HCT116 (cell line): ENCODE data around the gene PRKAG2. TPM values are rescaled to one million over a fixed set of nuclear protein-coding genes. Genes with fewer than 3 reads are reported as not detected.

Source experiments
- ATAC-seq: fragments of 200-7000 bp; cut with Tn5 transposase; 2 replicates; pipeline ENCODE4 v1.9.1; 2020; ENCODE audit warnings: mild to moderate bottlenecking, moderate library complexity
- BruUV-seq: library from RNA; stranded (reverse); fragments of 400-500 nt; replicated peaks from 2 replicates; lab custom pipeline; 2021; lab: Mats Ljungman, UMichigan
- CTCF ChIA-PET: fragments of 300-600 bp; sonication (Branson Sonifier 250); formaldehyde crosslinking; loops from one replicate; lab custom pipeline; 2021; ENCODE audit warnings: antibody characterized with exemption; lab: Charles Lee
- POLR2A ChIA-PET: fragments of 300-600, 350-600 bp; sonication (Branson Sonifier 250); formaldehyde crosslinking; loops from one replicate; lab custom pipeline; 2021; ENCODE audit warnings: antibody characterized with exemption; lab: Charles Lee
- RAD21 ChIA-PET, 2 experiments: fragments of 300-600 bp; sonication (Branson Sonifier 250); formaldehyde crosslinking; loops; one replicate each; lab custom pipeline; 2023; ENCODE audit warnings: low total read pairs in 2 of 2; ENCODE audit not compliant: uncharacterized antibody in 2 of 2, unreplicated experiment in 2 of 2, low non-redundant PET in 1 of 2; lab: Charles Lee
- DNase-seq: peaks from one replicate; pipeline ENCODE4 v3.0.0-alpha.2; 2010; ENCODE audit warnings: low read depth, low spot score
- H2AFZ ChIP-seq: fragments of 200-600 bp; shearing (Covaris generic), sonication (generic); 2 replicates; pipeline ENCODE4 v1.6.1; 2017; ENCODE audit warnings: low read depth, mixed run types, mixed read lengths, antibody characterized with exemption, low read length; ENCODE audit not compliant: poor library complexity, severe bottlenecking
- H3K27ac ChIP-seq: 2 replicates; pipeline ENCODE4 v1.5.1; 2012; ENCODE audit warnings: low read depth, low read length
- H3K27me3 ChIP-seq: fragments of 200-600 bp; sonication (generic); 2 replicates; pipeline ENCODE4 v1.6.1; 2016; ENCODE audit warnings: mixed run types, low read length, mixed read lengths; ENCODE audit not compliant: insufficient read depth
- H3K36me3 ChIP-seq, 2 experiments: fragments of 200-500 bp in 1 of 2; fragments of 200-600 bp in 1 of 2; sonication (Bioruptor generic) in 1 of 2; sonication (generic) in 1 of 2; 2 replicates each; pipeline versions ENCODE4 v1.5.1 to v1.6.1; 2014 to 2016; ENCODE audit warnings: low read length in 2 of 2, inconsistent platforms in 1 of 2, mixed read lengths in 1 of 2, mixed run types in 1 of 2; ENCODE audit not compliant: insufficient read depth in 2 of 2, control insufficient read depth in 1 of 2
- H3K4me1 ChIP-seq, 2 experiments: fragments of 200-600 bp in 1 of 2; sonication (generic) in 1 of 2; 2 replicates each; pipeline versions ENCODE4 v1.5.1 to v1.6.1; 2012 to 2017; ENCODE audit warnings: low read length in 2 of 2, inconsistent platforms in 1 of 2, mild to moderate bottlenecking in 1 of 2, mixed read lengths in 1 of 2, mixed run types in 1 of 2, moderate library complexity in 1 of 2; ENCODE audit not compliant: insufficient read depth in 2 of 2, control insufficient read depth in 1 of 2
- H3K4me2 ChIP-seq: fragments of 200-600 bp; sonication (generic); 2 replicates; pipeline ENCODE4 v1.6.1; 2017; ENCODE audit warnings: mixed run types, low read length, mixed read lengths
- H3K4me3 ChIP-seq, 2 experiments: fragments of 200-600 bp in 1 of 2; sonication (generic) in 1 of 2; replicated peaks in 1 of 2; 2 replicates each; pipeline ENCODE4 v1.5.1; 2011 to 2016; ENCODE audit warnings: low read length in 2 of 2, control low read depth in 1 of 2, low read depth in 1 of 2, mild to moderate bottlenecking in 1 of 2, mixed read lengths in 1 of 2, mixed run types in 1 of 2
- H3K79me2 ChIP-seq: fragments of 200-600 bp; sonication (generic); 2 replicates; pipeline ENCODE4 v1.6.1; 2017; ENCODE audit warnings: mild to moderate bottlenecking, mixed run types, low read length, moderate library complexity, mixed read lengths; ENCODE audit not compliant: insufficient read depth
- H3K9ac ChIP-seq: fragments of 200-600 bp; sonication (generic); 2 replicates; pipeline ENCODE4 v1.6.1; 2016; ENCODE audit warnings: low read length, mixed read lengths
- H3K9me2 ChIP-seq: fragments of 200-600 bp; sonication (generic), shearing (Covaris generic); 2 replicates; pipeline ENCODE4 v1.6.1; 2017; ENCODE audit warnings: mixed run types, mild to moderate bottlenecking, moderate library complexity; ENCODE audit not compliant: insufficient read depth
- H3K9me3 ChIP-seq, 2 experiments: fragments of 200-500 bp in 1 of 2; fragments of 200-600 bp in 1 of 2; sonication (Bioruptor generic) in 1 of 2; sonication (generic) in 1 of 2; 2 replicates each; pipeline ENCODE4 v1.6.1; 2014 to 2017; ENCODE audit warnings: low read length in 2 of 2, mixed read lengths in 2 of 2, inconsistent platforms in 1 of 2, low read depth in 1 of 2, mild to moderate bottlenecking in 1 of 2, mixed run types in 1 of 2, moderate library complexity in 1 of 2; ENCODE audit not compliant: control insufficient read depth in 1 of 2, insufficient read depth in 1 of 2
- H4K20me1 ChIP-seq: fragments of 200-600 bp; sonication (generic), shearing (Covaris generic); 2 replicates; pipeline ENCODE4 v1.6.1; 2017; ENCODE audit warnings: mixed run types, mild to moderate bottlenecking, moderate library complexity; ENCODE audit not compliant: insufficient read depth
- FOSL1 ChIP-seq: IDR thresholded peaks from 2 replicates; pipeline ENCODE4 v1.6.1; 2012; ENCODE audit warnings: low read depth
- JUND ChIP-seq: IDR thresholded peaks from 2 replicates; pipeline ENCODE4 v1.6.1; 2012
- MAX ChIP-seq: IDR thresholded peaks from 2 replicates; pipeline ENCODE4 v1.6.1; 2012
- RAD21 ChIP-seq: IDR thresholded peaks from 2 replicates; pipeline ENCODE4 v1.6.1; 2012; ENCODE audit warnings: low read depth, mild to moderate bottlenecking
- SRF ChIP-seq: IDR thresholded peaks from 2 replicates; pipeline ENCODE4 v1.6.1; 2012; ENCODE audit warnings: low read depth
- TCF7L2 ChIP-seq: IDR thresholded peaks from 2 replicates; pipeline ENCODE4 v1.7.0; 2011; ENCODE audit warnings: borderline replicate concordance, inconsistent platforms; ENCODE audit not compliant: insufficient read depth, insufficient read length; ENCODE audit errors: extremely low read depth
- YY1 ChIP-seq: IDR thresholded peaks from 2 replicates; pipeline ENCODE4 v1.6.1; 2011; ENCODE audit warnings: low read length, low read depth, moderate library complexity, mild to moderate bottlenecking; ENCODE audit not compliant: insufficient replicate concordance; ENCODE audit errors: extremely low read depth
- ZNF274 ChIP-seq: fragments of 200-500 bp; sonication (Bioruptor generic); IDR thresholded peaks from 2 replicates; pipeline ENCODE4 v1.6.1; 2014; ENCODE audit warnings: mild to moderate bottlenecking, low read depth, low read length, inconsistent platforms
- intact Hi-C: fragments of 100-400 bp; cut with micrococcal nuclease; formaldehyde crosslinking; loops from 2 replicates; pipeline ENCODE4 v1.10.0; 2022
- total RNA-seq: library from RNA; stranded (reverse); gene quantifications from one replicate; pipeline ENCODE4 v1.2.1, GENCODE V29; 2021; ENCODE audit not compliant: unreplicated experiment
- TF ChIP-seq, protein P1 (sequence below), 3 experiments: fragments of 200-600 bp in 1 of 3; sonication (generic) in 1 of 3; IDR thresholded peaks in 2 of 3; conservative IDR thresholded peaks in 1 of 3; 2 replicates each; pipeline ENCODE4 v1.5.1; 2012 to 2017; ENCODE audit warnings: low read depth in 2 of 3, low read length in 2 of 3, antibody characterized with exemption in 1 of 3, borderline replicate concordance in 1 of 3, control low read depth in 1 of 3, mild to moderate bottlenecking in 1 of 3, mixed read lengths in 1 of 3, mixed run types in 1 of 3, moderate library complexity in 1 of 3; ENCODE audit not compliant: insufficient read depth in 1 of 3
- TF ChIP-seq, protein P2 (sequence below): IDR thresholded peaks from 2 replicates; pipeline ENCODE4 v1.6.1; 2011; ENCODE audit warnings: mild to moderate bottlenecking, low read length, moderate library complexity; ENCODE audit not compliant: insufficient replicate concordance; ENCODE audit errors: extremely low read depth

PRKAG2 gene
- total RNA-seq, 1 experiment from 2014 or later = 23.6 TPM

GRCh38 chr7:151524331-151524730 lies 352.6 kb downstream of the PRKAG2 start:
- Histone ChIP-seq H3K4me2 (no peak overlapping the region), H3K9me2 (no peaks in the 10 kb centered on the region), H3K27ac (no peak overlapping the region), H3K4me3 (no peak overlapping the region), H3K4me1 (peaks cover 2 to 8% of the 10 kb centered on the region in 2 experiments; a peak in 2 of 4 replicates), H3K79me2 (no peaks in the 10 kb centered on the region), H3K27me3 (no peaks in the 10 kb centered on the region), H3K36me3 (no peaks in the 10 kb centered on the region), H3K9ac (no peak overlapping the region), H4K20me1 (no peaks in the 10 kb centered on the region), H3K9me3 (no peaks in the 10 kb centered on the region), H2AFZ (no peak overlapping the region)
- intact Hi-C loops = no loop called here
- no TSS peak for BruUV-seq
- RAD21 ChIA-PET = no interaction called here
- DNase-seq (no peak), ATAC-seq (no peak)
- POLR2A ChIA-PET = no interaction called here
- CTCF ChIA-PET = no interaction called here
- TF ChIP-seq, protein P1, sequence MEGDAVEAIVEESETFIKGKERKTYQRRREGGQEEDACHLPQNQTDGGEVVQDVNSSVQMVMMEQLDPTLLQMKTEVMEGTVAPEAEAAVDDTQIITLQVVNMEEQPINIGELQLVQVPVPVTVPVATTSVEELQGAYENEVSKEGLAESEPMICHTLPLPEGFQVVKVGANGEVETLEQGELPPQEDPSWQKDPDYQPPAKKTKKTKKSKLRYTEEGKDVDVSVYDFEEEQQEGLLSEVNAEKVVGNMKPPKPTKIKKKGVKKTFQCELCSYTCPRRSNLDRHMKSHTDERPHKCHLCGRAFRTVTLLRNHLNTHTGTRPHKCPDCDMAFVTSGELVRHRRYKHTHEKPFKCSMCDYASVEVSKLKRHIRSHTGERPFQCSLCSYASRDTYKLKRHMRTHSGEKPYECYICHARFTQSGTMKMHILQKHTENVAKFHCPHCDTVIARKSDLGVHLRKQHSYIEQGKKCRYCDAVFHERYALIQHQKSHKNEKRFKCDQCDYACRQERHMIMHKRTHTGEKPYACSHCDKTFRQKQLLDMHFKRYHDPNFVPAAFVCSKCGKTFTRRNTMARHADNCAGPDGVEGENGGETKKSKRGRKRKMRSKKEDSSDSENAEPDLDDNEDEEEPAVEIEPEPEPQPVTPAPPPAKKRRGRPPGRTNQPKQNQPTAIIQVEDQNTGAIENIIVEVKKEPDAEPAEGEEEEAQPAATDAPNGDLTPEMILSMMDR (IDR thresholded peaks at IDR 0.05 in 2 of 3, conservative IDR thresholded peaks at IDR 0.05 in 1 of 3; ENCODE audit: borderline replicate concordance in 1 of 3, insufficient read depth in 1 of 3, low read depth in 2 of 3, low read length in 2 of 3) = no peak
- TF ChIP-seq SRF = no peak
- TF ChIP-seq ZNF274 = no peak
- no peak for TF ChIP-seq YY1
- TF ChIP-seq JUND = no peak
- TF ChIP-seq, protein P2, sequence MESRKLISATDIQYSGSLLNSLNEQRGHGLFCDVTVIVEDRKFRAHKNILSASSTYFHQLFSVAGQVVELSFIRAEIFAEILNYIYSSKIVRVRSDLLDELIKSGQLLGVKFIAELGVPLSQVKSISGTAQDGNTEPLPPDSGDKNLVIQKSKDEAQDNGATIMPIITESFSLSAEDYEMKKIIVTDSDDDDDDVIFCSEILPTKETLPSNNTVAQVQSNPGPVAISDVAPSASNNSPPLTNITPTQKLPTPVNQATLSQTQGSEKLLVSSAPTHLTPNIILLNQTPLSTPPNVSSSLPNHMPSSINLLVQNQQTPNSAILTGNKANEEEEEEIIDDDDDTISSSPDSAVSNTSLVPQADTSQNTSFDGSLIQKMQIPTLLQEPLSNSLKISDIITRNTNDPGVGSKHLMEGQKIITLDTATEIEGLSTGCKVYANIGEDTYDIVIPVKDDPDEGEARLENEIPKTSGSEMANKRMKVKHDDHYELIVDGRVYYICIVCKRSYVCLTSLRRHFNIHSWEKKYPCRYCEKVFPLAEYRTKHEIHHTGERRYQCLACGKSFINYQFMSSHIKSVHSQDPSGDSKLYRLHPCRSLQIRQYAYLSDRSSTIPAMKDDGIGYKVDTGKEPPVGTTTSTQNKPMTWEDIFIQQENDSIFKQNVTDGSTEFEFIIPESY = no peak
- no peak for TF ChIP-seq TCF7L2
- no peak for TF ChIP-seq RAD21
- no peak for TF ChIP-seq MAX
- no peak for TF ChIP-seq FOSL1
